ENCODE results near the gene EML6.

DNA sequence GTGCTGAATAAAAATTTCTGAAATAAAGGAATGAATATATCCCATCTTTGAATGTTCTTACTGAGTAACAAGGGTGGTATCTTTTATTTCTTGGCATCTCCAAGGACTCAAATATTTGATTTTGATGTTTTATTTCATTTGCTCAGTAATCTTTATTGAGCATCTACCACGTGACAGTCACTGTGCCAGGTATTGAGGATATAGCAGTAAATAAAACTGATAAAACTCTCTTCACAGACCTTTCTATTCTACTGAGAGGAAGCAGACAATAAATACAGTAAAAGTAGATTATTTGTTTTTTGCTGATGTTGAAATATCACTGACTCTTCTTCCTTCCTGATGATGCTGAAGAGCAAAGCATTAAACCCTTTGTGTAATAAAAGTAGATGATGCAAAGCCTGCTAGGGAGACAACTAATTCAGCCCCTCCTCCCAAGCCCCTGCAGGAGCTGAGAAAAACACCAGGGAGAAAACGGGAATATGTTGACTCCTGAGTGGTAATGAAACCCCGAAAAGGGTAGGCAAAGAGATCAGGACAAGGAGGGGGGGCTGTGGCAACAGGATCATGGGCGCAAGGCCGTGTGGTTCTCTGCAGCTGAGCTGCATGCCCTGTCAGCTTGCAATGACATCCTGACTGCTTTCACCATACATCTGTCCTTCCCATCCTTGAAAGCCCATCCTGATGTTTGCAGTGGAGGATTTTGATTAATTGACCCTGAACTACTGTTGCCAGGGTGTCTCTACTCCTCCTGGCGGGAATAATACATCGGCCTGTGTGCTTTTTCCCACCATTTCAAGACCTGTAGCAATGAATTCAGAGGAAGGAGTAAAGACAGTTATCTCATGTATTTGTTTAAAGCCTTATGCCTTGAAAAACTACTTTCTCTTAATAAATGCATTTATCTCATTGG lies 117.4 kb downstream of the EML6 start:
- no peak for TF ChIP-seq EZH2phosphoT487 (IDR thresholded peaks at IDR 0.05; ENCODE audit: borderline replicate concordance)
- no peak for TF ChIP-seq CTCF (conservative IDR thresholded peaks at IDR 0.05; ENCODE audit: low read length)
